GM19372 (cell line): ENCODE results near the gene UROC1.

Experiments used
- ATAC-seq: cut with Tn5 transposase; IDR thresholded peaks from one replicate; pipeline ENCODE4 v1.9.1; 2021; ENCODE audit warnings: mild to moderate bottlenecking, low read depth, moderate library complexity; ENCODE audit not compliant: unreplicated experiment

Gene UROC1

GRCh38 chr3:126548556-126549466 lies 31.2 kb upstream of the UROC1 start:
- ATAC-seq: no peak

- no peak for ATAC-seq
Measured at GRCh38 chr3:126547721-126548120, 30.1 kb upstream of the UROC1 start.

- ATAC-seq: no peak
Measured at GRCh38 chr3:126546549-126547239, 29.1 kb upstream of the UROC1 start.

- no peak for ATAC-seq
Measured at GRCh38 chr3:126546013-126546412, 28.4 kb upstream of the UROC1 start.

- no peak for ATAC-seq
Measured at GRCh38 chr3:126545544-126545943, 28.0 kb upstream of the UROC1 start.

GRCh38 chr3:126544596-126545281 lies 27.2 kb upstream of the UROC1 start:
- ATAC-seq: no peak

GRCh38 chr3:126543457-126544061 lies 26.0 kb upstream of the UROC1 start:
- no peak for ATAC-seq

GRCh38 chr3:126542340-126543241 lies 25.0 kb upstream of the UROC1 start:
- ATAC-seq: no peak

- no peak for ATAC-seq
Measured at GRCh38 chr3:126541628-126542339, 24.2 kb upstream of the UROC1 start.

- no peak for ATAC-seq
Measured at GRCh38 chr3:126540951-126541627, 23.5 kb upstream of the UROC1 start.

- no peak for ATAC-seq
Measured at GRCh38 chr3:126540342-126540849, 22.8 kb upstream of the UROC1 start.

GRCh38 chr3:126539558-126540250 lies 22.1 kb upstream of the UROC1 start:
- no peak for ATAC-seq

GRCh38 chr3:126538966-126539365 lies 21.4 kb upstream of the UROC1 start:
- no peak for ATAC-seq

- ATAC-seq: no peak
Measured at GRCh38 chr3:126538316-126538715, 20.7 kb upstream of the UROC1 start.

- no peak for ATAC-seq
Measured at GRCh38 chr3:126537730-126538281, 20.2 kb upstream of the UROC1 start.

- no peak for ATAC-seq
Measured at GRCh38 chr3:126537116-126537729, 19.6 kb upstream of the UROC1 start.

- ATAC-seq: no peak
Measured at GRCh38 chr3:126536126-126536525, 18.6 kb upstream of the UROC1 start.
